Loucy (cell line): ENCODE data around the gene PLXNA4.
A peak's percentile ranks its signal among the peaks of the same experiment; 100 is the strongest.

Experiments
- H2AFZ ChIP-seq: fragments of 200-600 bp; sonication (generic); 2 replicates; pipeline ENCODE4 v1.6.0; 2016; ENCODE audit warnings: antibody characterized with exemption, mild to moderate bottlenecking, low read length, moderate library complexity
- H3F3A ChIP-seq: fragments of 200-600 bp; 2 replicates; pipeline ENCODE4 v1.6.0; 2016; ENCODE audit warnings: antibody characterized with exemption, low read depth, mild to moderate bottlenecking
- H3K27me3 ChIP-seq: fragments of 200-600 bp; sonication (generic); 2 replicates; pipeline ENCODE4 v1.6.1; 2014; ENCODE audit warnings: low read length, mild to moderate bottlenecking; ENCODE audit not compliant: insufficient read depth, poor library complexity, severe bottlenecking
- H3K36me3 ChIP-seq: fragments of 200-600 bp; sonication (generic); 2 replicates; pipeline ENCODE4 v1.6.1; 2016; ENCODE audit warnings: low read length; ENCODE audit not compliant: insufficient read depth
- H3K4me1 ChIP-seq: fragments of 200-600 bp; sonication (generic); 2 replicates; pipeline ENCODE4 v1.5.1; 2014; ENCODE audit warnings: low read length, mild to moderate bottlenecking; ENCODE audit not compliant: insufficient read depth, poor library complexity, severe bottlenecking
- H3K4me2 ChIP-seq: fragments of 200-600 bp; sonication (generic); 2 replicates; pipeline ENCODE4 v1.6.0; 2014; ENCODE audit warnings: antibody characterized with exemption, low read length, low read depth, mild to moderate bottlenecking; ENCODE audit not compliant: poor library complexity, severe bottlenecking
- H3K4me3 ChIP-seq: fragments of 200-600 bp; sonication (generic); 2 replicates; pipeline ENCODE4 v1.5.1; 2014; ENCODE audit warnings: low read length, mild to moderate bottlenecking, mixed read lengths; ENCODE audit not compliant: poor library complexity, severe bottlenecking
- H3K79me2 ChIP-seq: fragments of 200-600 bp; sonication (generic); 2 replicates; pipeline ENCODE4 v1.6.1; 2014; ENCODE audit warnings: low read length; ENCODE audit not compliant: insufficient read depth
- H3K9ac ChIP-seq: fragments of 200-600 bp; sonication (generic); 2 replicates; pipeline ENCODE4 v1.6.0; 2014; ENCODE audit warnings: mild to moderate bottlenecking, low read depth, low read length, moderate library complexity; ENCODE audit not compliant: poor library complexity, severe bottlenecking
- H3K9me2 ChIP-seq: fragments of 200-600 bp; sonication (generic); replicated peaks from 2 replicates; pipeline ENCODE4 v1.6.1; 2016; ENCODE audit warnings: low read depth, low read length, mixed read lengths
- H3K9me3 ChIP-seq: fragments of 200-600 bp; sonication (generic); 2 replicates; pipeline ENCODE4 v1.6.1; 2014; ENCODE audit warnings: mild to moderate bottlenecking, antibody characterized with exemption, low read length, low read depth; ENCODE audit not compliant: insufficient read depth
- H4K20me1 ChIP-seq: fragments of 200-600 bp; sonication (generic); 2 replicates; pipeline ENCODE4 v1.6.0; 2014; ENCODE audit warnings: antibody characterized with exemption, low read length, mild to moderate bottlenecking; ENCODE audit not compliant: insufficient read depth, poor library complexity, severe bottlenecking
- CTCF ChIP-seq: fragments of 200-600 bp; sonication (generic); conservative IDR thresholded peaks from 2 replicates; pipeline ENCODE4 v1.5.1; 2014; ENCODE audit warnings: mild to moderate bottlenecking, antibody characterized with exemption, low read length
- EZH2phosphoT487 ChIP-seq: fragments of 200-600 bp; IDR thresholded peaks from 2 replicates; pipeline ENCODE4 v1.6.1; 2018; ENCODE audit warnings: antibody characterized with exemption, mild to moderate bottlenecking, moderate library complexity, borderline replicate concordance

Gene PLXNA4

GRCh38 chr7:132312531-132313055 lies 263.7 kb downstream of the PLXNA4 start:
- no peaks in the 10 kb centered on the region for H4K20me1 ChIP-seq
- H3K36me3 ChIP-seq: no peaks in the 10 kb centered on the region
- no peaks in the 10 kb centered on the region for H3F3A ChIP-seq
- H2AFZ ChIP-seq: no peak overlapping the region
- H3K4me2 ChIP-seq: no peak overlapping the region
- no peak overlapping the region for H3K9ac ChIP-seq
- TF ChIP-seq EZH2phosphoT487 (no peak), CTCF (no peak)
- H3K27me3 ChIP-seq: no peaks in the 10 kb centered on the region
- H3K4me1 ChIP-seq: peaks cover 18% of the 10 kb centered on the region
- no peaks in the 10 kb centered on the region for H3K9me3 ChIP-seq
- no peaks in the 10 kb centered on the region for H3K9me2 ChIP-seq
- no peaks in the 10 kb centered on the region for H3K79me2 ChIP-seq
- H3K4me3 ChIP-seq: no peak overlapping the region

GRCh38 chr7:132311733-132312132 lies 264.5 kb downstream of the PLXNA4 start:
- no peak overlapping the region for H3K4me2 ChIP-seq

GRCh38 chr7:132309102-132309805 lies 267.0 kb downstream of the PLXNA4 start:
- Histone ChIP-seq H4K20me1 (no peaks in the 10 kb centered on the region), H3F3A (no peaks in the 10 kb centered on the region), H3K9me3 (no peaks in the 10 kb centered on the region), H3K27me3 (no peaks in the 10 kb centered on the region), H3K4me2 (peak overlapping the region; percentile 21), H3K9ac (peak overlapping the region; percentile 27), H3K4me3 (no peak overlapping the region), H3K9me2 (no peaks in the 10 kb centered on the region), H3K36me3 (no peaks in the 10 kb centered on the region), H2AFZ (peak overlapping the region; percentile 66), H3K79me2 (no peaks in the 10 kb centered on the region), H3K4me1 (peaks cover 18% of the 10 kb centered on the region)
- TF ChIP-seq EZH2phosphoT487 (no peak), CTCF (no peak)

More at GRCh38 chr7:132311733-132312132, 264.5 kb downstream of the PLXNA4 start:
- Histone ChIP-seq H3K79me2 (no peaks in the 10 kb centered on the region), H3K4me3 (no peak overlapping the region), H3K9me3 (no peaks in the 10 kb centered on the region), H3K27me3 (no peaks in the 10 kb centered on the region), H4K20me1 (no peaks in the 10 kb centered on the region), H3K4me1 (peaks cover 18% of the 10 kb centered on the region), H3K9ac (no peak overlapping the region), H2AFZ (no peak overlapping the region), H3K9me2 (no peaks in the 10 kb centered on the region), H3F3A (no peaks in the 10 kb centered on the region), H3K36me3 (no peaks in the 10 kb centered on the region)
- TF ChIP-seq CTCF: no peak
- TF ChIP-seq EZH2phosphoT487: no peak
